SU-DHL-6 (cell line): ENCODE measurements around the gene PHACTR1.

Experiments
- H2AFZ ChIP-seq: fragments of 200-600 bp; sonication (generic); 2 replicates; pipeline ENCODE4 v1.6.1; 2014; ENCODE audit warnings: low read depth, mild to moderate bottlenecking, moderate library complexity, mixed read lengths, antibody characterized with exemption, low read length; ENCODE audit not compliant: severe bottlenecking
- H3F3A ChIP-seq: fragments of 200-600 bp; shearing (Covaris generic); 2 replicates; pipeline ENCODE4 v1.6.0; 2016; ENCODE audit warnings: antibody characterized with exemption, mild to moderate bottlenecking; ENCODE audit not compliant: insufficient read depth
- H3K27ac ChIP-seq: fragments of 200-600 bp; sonication (generic); 2 replicates; pipeline ENCODE4 v1.5.1; 2016; ENCODE audit warnings: low read depth, mild to moderate bottlenecking, low read length, moderate library complexity, mixed read lengths
- H3K27me3 ChIP-seq: fragments of 200-600 bp; sonication (generic), shearing (Covaris generic); 2 replicates; pipeline ENCODE4 v1.6.0; 2014; ENCODE audit warnings: mild to moderate bottlenecking, low read length
- H3K36me3 ChIP-seq: fragments of 200-600 bp; sonication (generic); 2 replicates; pipeline ENCODE4 v1.6.1; 2014; ENCODE audit warnings: mild to moderate bottlenecking, low read length, mixed read lengths
- H3K4me2 ChIP-seq: fragments of 300-600, 200-600 bp; shearing (Covaris generic), sonication (generic); 2 replicates; pipeline ENCODE4 v1.6.0; 2014; ENCODE audit warnings: low read length, low read depth, mild to moderate bottlenecking; ENCODE audit not compliant: poor library complexity, severe bottlenecking
- H3K4me3 ChIP-seq: fragments of 200-600 bp; sonication (generic); 2 replicates; pipeline ENCODE4 v1.5.1; 2014; ENCODE audit warnings: antibody characterized with exemption, low read length, mild to moderate bottlenecking, mixed read lengths; ENCODE audit not compliant: insufficient read depth, poor library complexity, severe bottlenecking
- H3K79me2 ChIP-seq: fragments of 200-600 bp; sonication (generic); 2 replicates; pipeline ENCODE4 v1.6.1; 2014; ENCODE audit warnings: mild to moderate bottlenecking, low read length, moderate library complexity; ENCODE audit not compliant: insufficient read depth
- H3K9ac ChIP-seq: fragments of 200-600 bp; sonication (generic); 2 replicates; pipeline ENCODE4 v1.7.0; 2014; ENCODE audit warnings: mild to moderate bottlenecking, low read length
- H3K9me2 ChIP-seq: fragments of 200-600 bp; sonication (generic); replicated peaks from 2 replicates; pipeline ENCODE4 v1.6.1; 2014; ENCODE audit warnings: low read length; ENCODE audit not compliant: insufficient read depth
- H3K9me3 ChIP-seq: fragments of 200-600 bp; sonication (generic); 2 replicates; pipeline ENCODE4 v1.6.1; 2014; ENCODE audit warnings: low read length, mixed read lengths; ENCODE audit not compliant: insufficient read depth
- H4K20me1 ChIP-seq: fragments of 200-600 bp; sonication (generic); 2 replicates; pipeline ENCODE4 v1.6.1; 2014; ENCODE audit warnings: low read depth, mild to moderate bottlenecking, antibody characterized with exemption, low read length, moderate library complexity, mixed read lengths
- CTCF ChIP-seq: fragments of 200-600 bp; sonication (generic); IDR thresholded peaks from one replicate; pipeline ENCODE4 v1.5.1; 2017; ENCODE audit warnings: antibody characterized with exemption, mild to moderate bottlenecking, low read length, moderate library complexity; ENCODE audit not compliant: insufficient read depth, poor library complexity, severe bottlenecking
- EZH2phosphoT487 ChIP-seq: fragments of 200-600 bp; sonication (generic), shearing (Covaris generic); conservative IDR thresholded peaks from 2 replicates; pipeline ENCODE4 v1.6.1; 2018; ENCODE audit warnings: mild to moderate bottlenecking, antibody characterized with exemption, low read length, moderate library complexity, mixed read lengths

PHACTR1 gene

GRCh38 chr6:13189710-13190109, 473.1 kb downstream of the PHACTR1 start:
- no peaks in the 10 kb centered on the region for H4K20me1 ChIP-seq
- TF ChIP-seq EZH2phosphoT487 (no peak), CTCF (no peak)
- H3K9me3 ChIP-seq = no peaks in the 10 kb centered on the region
- H3K36me3 ChIP-seq = no peaks in the 10 kb centered on the region
- no peaks in the 10 kb centered on the region for H3K9me2 ChIP-seq
- no peak overlapping the region for H3K4me3 ChIP-seq
- no peak overlapping the region for H3K9ac ChIP-seq
- H3K4me2 ChIP-seq = no peak overlapping the region
- no peaks in the 10 kb centered on the region for H3K27me3 ChIP-seq
- no peak overlapping the region for H2AFZ ChIP-seq
- no peak overlapping the region for H3K27ac ChIP-seq
- no peaks in the 10 kb centered on the region for H3K79me2 ChIP-seq
- H3F3A ChIP-seq = no peaks in the 10 kb centered on the region

GRCh38 chr6:13190376-13190775, 473.8 kb downstream of the PHACTR1 start:
- TF ChIP-seq CTCF (no peak), EZH2phosphoT487 (no peak)
- Histone ChIP-seq H2AFZ (no peak overlapping the region), H3K9me2 (no peaks in the 10 kb centered on the region), H3K9me3 (no peaks in the 10 kb centered on the region), H3K27ac (no peak overlapping the region), H3K36me3 (no peaks in the 10 kb centered on the region), H3K9ac (no peak overlapping the region), H4K20me1 (no peaks in the 10 kb centered on the region), H3K4me2 (no peak overlapping the region), H3K79me2 (no peaks in the 10 kb centered on the region), H3K27me3 (no peaks in the 10 kb centered on the region), H3K4me3 (no peak overlapping the region), H3F3A (no peaks in the 10 kb centered on the region)

GRCh38 chr6:13191461-13191860, 474.9 kb downstream of the PHACTR1 start:
- Histone ChIP-seq H3K4me2 (no peak overlapping the region), H3K27me3 (no peaks in the 10 kb centered on the region), H3K9me2 (no peaks in the 10 kb centered on the region), H3K9ac (no peak overlapping the region), H4K20me1 (no peaks in the 10 kb centered on the region), H3K27ac (no peak overlapping the region), H3K9me3 (no peaks in the 10 kb centered on the region), H3K79me2 (no peaks in the 10 kb centered on the region), H3K36me3 (no peaks in the 10 kb centered on the region), H2AFZ (no peak overlapping the region), H3K4me3 (no peak overlapping the region), H3F3A (no peaks in the 10 kb centered on the region)
- TF ChIP-seq EZH2phosphoT487 (no peak), CTCF (no peak)
